ENCODE measurements around the gene SEMA3F.

The SEMA3F gene

GRCh38 chr3:50154840-50155490 is at the start of gene SEMA3F:
SEMA3F (plus strand) TSS chr3:50155324; CDS start chr3:50159623, 4,299 bp downstream.
- peak in 1 of 2 donors; percentile 51 for DNase-seq (ENCODE audit: extremely low read depth in 1 of 2, low read depth in 1 of 2)

- DNase-seq (ENCODE audit: extremely low read depth in 1 of 2, low read depth in 1 of 2) = no peak
Measured at GRCh38 chr3:50111757-50112156, 43.4 kb upstream of the SEMA3F start.

DNA sequence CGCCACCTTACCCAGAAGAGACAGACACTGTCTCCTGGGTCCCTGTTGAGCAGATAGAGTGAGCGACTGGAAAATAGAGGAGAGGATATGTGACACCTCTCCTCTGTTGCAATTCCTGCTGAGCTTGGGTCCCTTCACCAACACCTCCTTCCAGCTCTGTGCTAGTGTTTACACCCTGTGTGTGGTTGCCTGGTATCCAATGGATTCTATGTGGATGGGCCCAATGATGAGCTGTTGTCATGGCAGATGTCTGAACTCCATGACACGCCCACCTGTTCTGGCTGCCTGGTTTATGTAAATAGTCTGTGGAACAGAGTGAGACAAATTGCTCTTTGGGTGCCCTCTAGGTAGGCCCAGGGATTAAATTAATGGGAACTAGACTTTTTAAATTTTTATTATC is 42.7 kb upstream of the SEMA3F start:
- no peak for DNase-seq (ENCODE audit: extremely low read depth in 1 of 2, low read depth in 1 of 2)

- no peak for DNase-seq (ENCODE audit: extremely low read depth in 1 of 2, low read depth in 1 of 2)
Measured at GRCh38 chr3:50117120-50117519, 38.0 kb upstream of the SEMA3F start.

GRCh38 chr3:50118237-50118636 is 36.9 kb upstream of the SEMA3F start:
- DNase-seq (ENCODE audit: extremely low read depth in 1 of 2, low read depth in 1 of 2) = no peak

DNA sequence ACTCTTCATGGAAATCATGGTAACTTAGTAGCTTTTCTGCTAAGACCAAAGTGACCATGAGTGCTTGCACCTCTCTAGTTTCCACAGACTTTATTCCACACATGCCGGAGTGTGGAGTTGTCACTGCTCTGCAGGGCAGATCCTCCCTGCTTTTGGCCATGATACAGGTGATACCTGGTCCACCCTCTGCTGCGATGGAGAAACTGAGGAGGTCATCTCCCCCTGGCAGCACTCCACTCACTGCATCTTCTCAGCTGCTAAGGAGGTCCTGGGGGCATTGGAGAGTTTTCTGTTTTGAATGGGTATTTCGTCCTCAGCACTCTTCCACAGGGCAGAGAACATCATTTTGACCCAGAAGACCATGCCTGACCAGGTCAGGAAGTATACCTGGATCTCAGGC is 35.3 kb upstream of the SEMA3F start:
- DNase-seq (ENCODE audit: extremely low read depth in 1 of 2, low read depth in 1 of 2) = no peak

- no peak for DNase-seq (ENCODE audit: extremely low read depth in 1 of 2, low read depth in 1 of 2)
Measured at GRCh38 chr3:50120364-50121071, 34.6 kb upstream of the SEMA3F start.

DNA sequence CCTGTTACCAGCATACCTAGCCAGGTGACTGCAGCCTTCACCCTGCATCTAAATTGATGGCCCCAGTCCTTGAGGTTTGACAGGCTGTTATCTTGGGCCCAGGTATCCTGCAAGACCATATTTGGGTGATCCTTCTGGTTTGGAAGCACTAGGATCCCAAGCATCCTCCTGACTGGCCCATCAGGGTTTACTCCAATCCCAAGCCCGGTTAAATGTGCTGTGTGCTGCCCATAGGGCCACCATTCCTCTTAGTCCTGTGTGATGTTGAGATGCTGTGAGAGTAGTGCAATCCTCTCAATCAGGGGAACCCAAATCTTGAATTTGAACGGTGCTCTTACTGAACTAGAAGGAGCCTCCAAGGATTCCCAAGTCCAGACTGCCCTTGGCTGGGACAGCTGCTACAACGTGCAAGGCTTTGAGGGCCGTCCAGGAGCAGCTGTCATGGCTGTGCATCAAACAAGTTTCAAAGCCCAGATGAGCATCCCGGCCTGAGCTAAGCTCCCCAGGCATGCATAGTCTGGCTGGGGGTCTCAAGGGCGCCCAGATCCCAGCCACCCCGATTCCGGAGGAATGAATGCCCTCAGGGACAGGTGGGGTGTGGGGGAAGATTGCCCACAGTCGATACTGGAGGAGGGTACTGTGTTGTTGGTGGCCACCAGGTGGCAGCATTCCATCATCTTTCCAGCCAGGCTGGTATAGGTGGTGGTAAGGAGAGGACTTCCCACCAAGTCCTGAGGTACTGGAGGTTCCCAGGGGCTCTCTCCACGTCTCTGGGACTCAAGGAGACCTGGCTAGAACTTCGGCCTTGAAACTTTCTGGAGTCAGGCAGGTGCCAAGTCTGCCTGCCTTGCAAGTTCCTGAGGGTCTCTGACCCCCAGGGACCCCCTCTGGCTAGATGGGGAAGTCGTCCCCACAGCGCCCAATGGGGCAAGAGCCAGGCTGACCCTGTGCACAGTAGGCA is 33.8 kb upstream of the SEMA3F start:
- DNase-seq (ENCODE audit: extremely low read depth in 1 of 2, low read depth in 1 of 2) = peak; percentile 19 to 54

GRCh38 chr3:50122071-50122470 is 33.1 kb upstream of the SEMA3F start:
- DNase-seq (ENCODE audit: extremely low read depth in 1 of 2, low read depth in 1 of 2) = no peak

- no peak for DNase-seq (ENCODE audit: extremely low read depth in 1 of 2, low read depth in 1 of 2)
Measured at GRCh38 chr3:50122661-50123391, 32.3 kb upstream of the SEMA3F start.

DNA sequence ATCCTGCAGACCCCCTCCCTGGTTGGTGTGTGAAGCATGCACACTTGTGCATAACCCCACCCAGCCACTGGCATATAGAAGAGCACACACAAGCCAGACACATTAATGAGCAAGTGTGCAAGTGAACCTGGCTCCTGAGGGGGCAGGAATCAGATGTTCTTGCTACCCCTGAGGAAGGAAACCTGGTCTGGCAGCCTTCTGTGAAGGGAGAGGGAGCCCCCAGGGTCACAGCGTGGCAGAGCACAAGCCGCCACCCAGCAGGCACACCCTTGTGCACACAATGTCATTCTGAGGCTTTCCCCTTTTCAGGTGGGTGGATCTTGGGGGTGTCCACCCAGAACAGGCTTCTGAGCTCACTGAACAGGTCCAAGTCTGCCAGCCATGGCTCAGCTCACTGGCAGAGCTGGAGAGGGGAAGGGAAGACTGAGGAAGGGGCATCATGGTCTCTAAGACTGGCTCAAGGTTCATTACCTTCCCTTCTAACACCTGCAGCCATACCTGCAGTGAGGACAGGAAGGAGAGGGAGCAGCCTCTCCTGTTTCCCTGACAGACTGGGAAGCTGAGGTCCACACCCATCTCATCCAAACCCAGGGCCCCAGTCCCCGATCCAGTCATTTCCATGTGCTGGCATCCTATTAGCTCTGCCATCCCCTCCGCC is 31.6 kb upstream of the SEMA3F start:
- DNase-seq (ENCODE audit: extremely low read depth in 1 of 2, low read depth in 1 of 2) = no peak

DNA sequence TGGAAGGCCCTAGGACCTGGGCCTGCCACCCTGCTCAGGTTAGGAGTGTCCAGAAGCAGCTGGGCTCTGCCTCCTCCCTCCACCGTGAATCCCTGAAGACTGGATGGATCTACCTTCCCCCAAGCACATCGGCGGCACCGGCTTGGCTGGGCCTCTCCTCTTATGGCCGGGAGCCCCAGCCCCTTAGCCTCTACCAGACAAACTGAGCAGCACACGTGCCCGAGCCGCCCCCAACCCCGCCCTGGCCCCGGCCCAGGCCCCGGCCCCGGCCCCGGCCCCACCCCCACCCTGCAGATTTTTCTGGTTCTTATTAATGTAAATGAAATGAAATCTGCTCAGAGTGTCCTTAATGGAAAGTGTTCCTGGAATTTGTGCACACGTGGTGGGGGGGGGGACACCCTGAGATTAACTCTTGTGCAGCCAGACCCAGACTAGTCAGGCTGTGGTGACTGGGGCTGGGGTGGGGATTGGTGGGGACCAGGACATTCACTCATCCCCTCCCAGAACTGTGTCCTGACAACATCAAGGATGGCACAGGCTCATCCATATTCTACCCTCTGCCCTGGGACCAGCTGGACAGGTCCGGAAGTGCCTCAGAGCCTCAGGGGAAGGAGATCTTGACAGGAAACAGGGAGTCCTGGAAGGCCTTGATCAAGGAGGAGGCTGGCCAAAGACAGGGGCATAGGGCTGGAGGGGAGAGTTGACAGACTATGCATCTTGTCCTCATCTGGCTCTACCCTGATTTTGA is 30.9 kb upstream of the SEMA3F start:
- no peak for DNase-seq (ENCODE audit: extremely low read depth in 1 of 2, low read depth in 1 of 2)

DNA sequence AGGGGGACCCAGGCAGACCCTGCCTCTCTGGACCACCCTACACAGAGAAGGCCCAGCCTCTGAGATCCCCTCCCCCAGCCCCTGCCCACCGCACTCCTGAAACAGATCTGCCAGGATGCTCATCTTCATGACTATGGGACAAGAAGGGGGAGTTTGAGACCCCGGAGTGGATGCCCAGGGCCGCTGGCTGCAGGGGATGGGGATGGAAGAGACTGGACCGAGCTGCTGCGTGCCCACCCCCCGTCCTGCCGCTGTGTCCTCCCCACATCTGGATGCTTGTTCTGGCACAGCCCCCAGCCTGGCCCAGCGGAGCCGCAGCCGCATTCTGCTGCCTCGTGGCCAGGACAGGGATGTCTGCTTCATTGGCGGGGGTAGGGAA is 30.3 kb upstream of the SEMA3F start:
- no peak for DNase-seq (ENCODE audit: extremely low read depth in 1 of 2, low read depth in 1 of 2)

- DNase-seq (ENCODE audit: extremely low read depth in 1 of 2, low read depth in 1 of 2) = no peak
Measured at GRCh38 chr3:50125541-50126286, 29.4 kb upstream of the SEMA3F start.

DNA sequence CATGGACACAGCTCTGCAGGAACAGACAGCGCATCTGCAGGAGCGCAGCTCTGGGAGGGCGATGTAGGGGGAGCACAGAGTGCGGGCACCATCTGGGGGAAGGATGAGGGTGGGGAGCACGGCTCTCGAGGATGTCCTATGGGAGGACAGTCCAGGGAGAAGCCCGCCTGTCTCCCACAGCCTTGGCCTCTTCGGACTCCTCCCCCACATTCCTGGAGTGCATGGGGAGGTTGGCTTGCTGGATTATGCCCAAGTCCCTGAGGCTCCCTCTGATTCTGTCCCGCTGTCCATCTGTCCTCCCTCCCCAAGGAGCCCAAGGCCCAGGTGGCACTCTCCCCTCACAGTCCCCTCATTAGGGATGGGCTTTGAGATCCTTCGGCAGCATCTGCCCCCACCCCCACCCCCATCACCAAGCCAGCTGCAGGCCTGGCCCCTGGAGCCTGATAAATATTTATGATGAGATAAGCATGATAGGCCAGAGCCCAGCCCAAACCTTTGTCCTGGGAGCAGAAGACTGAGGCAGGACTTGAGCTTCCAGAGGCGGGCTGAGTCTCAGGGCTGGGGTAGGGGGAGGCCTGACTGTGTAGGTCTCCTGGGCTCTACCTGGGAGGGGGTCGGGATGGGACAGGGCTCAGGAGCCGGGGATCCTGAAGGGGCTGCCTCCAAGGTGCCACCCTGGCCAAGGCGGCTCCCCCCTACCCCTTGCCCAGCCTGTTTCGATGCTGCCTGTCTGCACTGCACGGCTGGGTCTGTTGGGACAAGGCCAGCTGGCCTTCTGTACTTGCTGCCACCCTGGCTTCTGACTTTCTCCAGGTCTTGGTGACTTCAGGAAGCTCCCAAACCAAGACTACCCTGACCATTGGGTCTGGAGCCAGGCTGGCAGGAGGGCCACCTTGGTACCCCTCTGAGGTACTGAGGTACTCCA is 28.6 kb upstream of the SEMA3F start:
- no peak for DNase-seq (ENCODE audit: extremely low read depth in 1 of 2, low read depth in 1 of 2)

DNA sequence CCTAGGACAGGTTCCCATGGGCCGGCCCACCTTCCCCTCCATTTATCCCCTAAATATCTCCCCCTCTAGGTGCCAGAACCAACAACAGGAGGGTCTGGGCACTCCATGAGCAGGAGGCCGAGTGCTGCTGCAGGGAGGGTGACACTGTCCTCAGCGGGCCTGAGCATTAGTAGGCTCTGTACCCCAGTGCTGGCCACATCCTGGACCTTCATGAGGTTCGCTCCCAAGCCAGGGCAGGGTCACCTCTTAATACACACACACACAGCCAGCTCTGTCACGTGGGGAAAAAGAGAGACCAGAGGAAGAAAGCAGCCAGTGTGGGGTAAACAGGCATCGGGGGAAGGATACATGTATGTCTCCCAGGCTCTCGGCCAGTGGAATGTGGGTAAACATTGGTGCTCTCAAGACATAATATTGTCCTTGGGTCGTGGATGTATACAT is 27.9 kb upstream of the SEMA3F start:
- DNase-seq (ENCODE audit: extremely low read depth in 1 of 2, low read depth in 1 of 2) = no peak

GRCh38 chr3:50128001-50128400 is 27.1 kb upstream of the SEMA3F start:
- DNase-seq (ENCODE audit: extremely low read depth in 1 of 2, low read depth in 1 of 2) = no peak

DNA sequence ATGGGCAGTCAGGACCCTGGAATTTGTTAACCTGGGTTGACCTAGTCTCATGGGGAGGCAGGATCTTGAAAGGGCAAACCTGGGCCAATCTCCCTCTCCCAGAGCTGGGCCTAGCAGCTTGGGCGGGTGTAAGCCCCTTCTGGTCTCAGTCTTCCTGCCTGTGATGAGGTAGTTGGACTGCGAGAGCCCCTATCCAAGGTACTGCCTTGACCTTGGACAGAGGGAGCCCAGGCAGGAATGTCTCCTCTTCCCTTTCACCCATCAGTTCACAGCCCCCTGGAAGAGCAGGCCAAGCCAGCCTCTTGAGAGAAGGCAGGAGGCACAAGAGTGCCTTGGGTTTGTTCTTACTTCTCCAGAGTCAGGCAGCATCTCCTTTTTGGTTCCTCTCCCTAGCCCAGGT is 24.7 kb upstream of the SEMA3F start:
- no peak for DNase-seq (ENCODE audit: extremely low read depth in 1 of 2, low read depth in 1 of 2)

Measured in activated CD8-positive, alpha-beta memory T cell treated with anti-CD3 and anti-CD28 coated beads for 1 hour (primary cell).